IPS-18c (cell line): ENCODE data around the gene ECM1.
A peak's percentile ranks its signal among the peaks of the same experiment; 100 is the strongest.

Source experiments
- H3K4me3 ChIP-seq: 2 replicates; pipeline ENCODE4 v1.7.0; 2013; ENCODE audit warnings: low read depth, mild to moderate bottlenecking, low read length, moderate library complexity; ENCODE audit not compliant: insufficient read depth
- H3K9me3 ChIP-seq: one replicate; pipeline ENCODE4 v1.6.1; 2013; ENCODE audit warnings: mild to moderate bottlenecking, low read length, moderate library complexity; ENCODE audit not compliant: control insufficient read depth, insufficient read depth

Gene ECM1

GRCh38 chr1:150534002-150534401, 26.1 kb downstream of the ECM1 start:
- Histone ChIP-seq H3K4me3 (no peak overlapping the region), H3K9me3 (no peaks in the 10 kb centered on the region)

- Histone ChIP-seq H3K9me3 (no peaks in the 10 kb centered on the region), H3K4me3 (no peak overlapping the region)
These were observed 27.8 kb downstream of the ECM1 start for GRCh38 chr1:150535511-150536287.

DNA sequence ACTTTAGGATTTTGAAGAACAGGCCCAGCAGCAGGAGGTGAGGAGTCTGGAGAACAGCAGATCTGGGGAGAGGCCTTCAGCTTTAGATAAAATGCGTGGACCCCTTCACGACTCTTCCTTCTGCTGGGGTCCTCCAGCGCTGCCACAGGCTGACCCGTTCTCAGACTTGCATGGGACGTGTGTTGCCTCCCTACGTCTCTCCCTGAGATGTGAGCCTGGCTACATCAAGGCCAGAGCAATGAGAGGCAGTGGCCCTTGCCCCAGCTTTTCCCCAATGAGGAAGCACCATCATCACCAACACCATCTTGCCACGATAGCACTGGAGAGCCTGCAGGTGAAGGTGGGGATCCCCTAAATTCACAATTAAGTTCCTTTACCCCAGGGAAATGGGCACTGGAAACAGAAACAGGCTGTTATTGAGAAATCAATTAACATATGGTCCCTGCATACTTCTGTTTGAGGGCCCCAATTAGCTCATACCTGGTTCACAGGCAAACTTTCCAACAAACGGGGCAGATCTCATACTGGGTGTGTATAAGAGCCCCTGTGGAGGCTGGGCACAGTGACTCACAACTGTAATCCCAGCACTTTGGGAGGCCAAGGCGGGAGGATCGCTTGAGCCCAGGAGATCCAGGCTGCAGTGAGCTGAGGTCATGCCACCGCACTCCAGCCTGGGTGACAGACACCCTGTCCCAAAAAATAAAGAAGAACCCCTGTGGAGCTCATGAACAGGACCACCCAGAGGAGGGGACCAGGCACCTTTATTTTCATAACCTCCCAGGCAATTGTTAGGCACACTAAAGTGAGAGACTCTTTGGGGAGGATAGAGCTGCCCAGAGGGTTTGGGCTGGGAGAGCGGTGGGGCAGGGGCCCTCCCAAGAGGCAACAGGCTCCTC, 29.2 kb downstream of the ECM1 start:
- Histone ChIP-seq H3K4me3 (no peak overlapping the region), H3K9me3 (no peaks in the 10 kb centered on the region)

DNA sequence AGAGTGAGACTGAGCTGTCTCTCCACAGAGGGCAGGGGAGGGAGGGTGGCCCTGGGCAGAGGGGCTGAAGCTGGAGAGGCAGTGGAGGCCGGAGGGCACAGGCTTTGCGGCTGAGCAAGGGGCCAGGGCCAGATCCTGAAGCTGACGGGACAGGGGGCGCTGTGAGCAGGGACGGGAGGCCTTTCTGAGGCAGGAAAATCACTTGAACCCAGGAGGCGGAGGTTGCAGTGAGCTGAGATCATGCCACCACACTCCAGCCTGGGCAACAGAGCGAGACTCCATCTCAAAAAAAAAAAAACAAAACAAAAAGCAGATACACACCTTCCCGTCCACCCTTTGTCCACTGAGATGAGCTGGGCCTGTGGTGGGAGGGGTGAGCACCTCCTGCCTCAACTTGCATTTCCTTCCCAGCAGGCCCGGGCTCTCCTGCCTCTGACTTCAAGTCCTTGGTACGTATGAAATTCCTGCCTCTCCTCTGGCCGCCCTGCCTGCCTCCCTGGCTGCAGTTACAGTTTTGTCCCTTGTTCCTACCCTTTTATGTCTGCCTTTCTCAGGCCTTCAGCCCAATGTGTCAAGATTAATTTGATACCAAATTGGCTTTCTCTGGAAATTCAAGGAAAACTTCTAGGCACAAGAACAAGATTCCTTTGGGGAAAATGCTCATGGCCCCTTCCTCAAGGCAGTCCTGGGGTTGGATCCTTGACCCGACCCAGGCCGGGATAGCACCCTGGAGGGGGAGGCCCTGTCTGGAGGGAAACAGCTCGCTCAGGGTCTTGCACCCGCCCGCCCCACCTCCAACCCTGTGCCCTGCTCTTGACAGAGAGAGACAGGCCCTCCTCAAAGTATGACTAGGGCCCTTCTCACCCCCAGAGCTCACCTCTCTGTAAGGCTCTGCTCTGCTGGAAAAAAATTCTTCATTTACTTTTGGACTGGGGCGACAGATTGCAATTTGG, 30.1 kb downstream of the ECM1 start:
- no peaks in the 10 kb centered on the region for H3K9me3 ChIP-seq

DNA sequence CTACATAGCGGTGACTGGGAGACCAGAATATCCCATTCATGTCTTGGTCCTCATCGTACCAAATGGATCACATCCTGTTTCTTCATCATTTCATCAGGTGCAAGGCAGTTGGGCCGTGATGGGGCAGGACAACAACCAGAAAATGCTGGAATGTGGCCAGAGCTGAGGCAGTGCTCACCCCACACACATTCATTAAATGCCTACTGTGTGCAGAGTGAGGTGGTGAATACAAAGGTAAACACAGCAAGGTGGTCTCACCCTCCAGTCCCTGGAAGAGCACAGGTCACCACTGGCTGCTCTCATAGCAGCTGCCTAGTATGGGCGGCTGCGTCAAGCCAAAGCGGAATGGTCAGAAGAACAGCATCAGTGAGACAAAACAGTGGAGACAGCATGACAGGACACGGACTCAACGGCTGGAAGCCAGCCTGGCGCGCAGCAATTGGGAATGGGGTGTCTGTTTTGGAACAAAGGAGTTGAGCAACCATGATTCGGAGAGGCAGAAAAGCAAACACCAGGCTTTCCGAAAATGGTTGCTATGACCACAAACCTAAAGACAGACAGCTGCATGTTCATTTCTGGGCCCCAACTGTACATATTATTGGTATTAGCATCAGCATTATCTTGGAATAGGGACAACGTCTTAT, 35.7 kb downstream of the ECM1 start:
- Histone ChIP-seq H3K9me3 (no peaks in the 10 kb centered on the region), H3K4me3 (no peak overlapping the region)

More for the DNA sequence above, 30.1 kb downstream of the ECM1 start:
- no peak overlapping the region for H3K4me3 ChIP-seq

DNA sequence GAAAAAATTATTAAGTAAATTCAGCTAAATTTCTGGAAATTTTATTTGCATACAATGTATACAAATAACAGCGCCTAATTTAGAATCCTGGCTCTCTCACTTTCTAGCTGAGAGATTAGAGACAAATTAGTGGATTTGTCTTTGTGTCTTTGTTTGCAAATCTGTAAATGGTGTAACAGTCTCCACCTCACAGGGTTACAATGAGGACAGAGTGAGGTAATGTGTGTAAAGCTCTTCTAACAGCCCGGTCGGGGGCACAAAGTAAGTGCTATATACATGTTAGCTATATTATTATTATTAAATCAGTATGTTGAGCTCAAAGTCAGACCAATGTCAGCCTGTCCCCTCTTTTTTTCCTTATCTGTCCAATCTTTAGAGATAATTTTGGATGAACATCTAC, 36.3 kb downstream of the ECM1 start:
- Histone ChIP-seq H3K4me3 (no peak overlapping the region), H3K9me3 (no peaks in the 10 kb centered on the region)

- Histone ChIP-seq H3K4me3 (no peak overlapping the region), H3K9me3 (no peaks in the 10 kb centered on the region)
These were observed 37.6 kb downstream of the ECM1 start for GRCh38 chr1:150545486-150546032.

DNA sequence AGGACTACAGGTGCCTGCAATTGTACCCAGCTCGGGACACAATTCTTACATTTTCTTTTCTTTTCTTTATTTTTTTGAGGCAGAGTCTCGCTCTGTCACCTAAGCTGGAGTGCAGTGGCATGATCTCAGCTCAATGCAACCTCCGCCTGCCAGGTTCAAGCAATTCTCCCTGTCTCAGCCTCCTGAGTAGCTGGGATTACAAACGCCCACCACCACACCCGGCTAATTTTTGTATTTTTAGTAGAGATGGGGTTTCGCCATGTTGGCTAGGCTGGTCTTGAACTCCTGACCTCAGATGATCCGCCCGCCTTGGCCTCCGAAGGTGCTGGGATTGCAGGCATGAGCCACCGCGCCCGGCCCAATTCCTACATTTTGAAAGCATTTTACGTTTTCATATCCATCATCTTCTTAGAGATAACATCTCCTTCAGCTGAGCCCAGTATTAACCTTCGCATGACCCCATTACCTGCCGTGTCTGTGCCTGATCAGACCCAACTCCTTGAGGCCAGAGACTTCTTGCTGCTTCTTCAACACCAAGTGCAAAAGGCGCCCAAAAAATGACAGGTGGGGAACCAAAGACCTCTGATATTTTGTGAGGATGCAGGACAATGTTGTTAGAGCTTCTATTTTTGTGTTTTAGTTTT, 38.5 kb downstream of the ECM1 start:
- Histone ChIP-seq H3K4me3 (no peak overlapping the region), H3K9me3 (no peaks in the 10 kb centered on the region)

DNA sequence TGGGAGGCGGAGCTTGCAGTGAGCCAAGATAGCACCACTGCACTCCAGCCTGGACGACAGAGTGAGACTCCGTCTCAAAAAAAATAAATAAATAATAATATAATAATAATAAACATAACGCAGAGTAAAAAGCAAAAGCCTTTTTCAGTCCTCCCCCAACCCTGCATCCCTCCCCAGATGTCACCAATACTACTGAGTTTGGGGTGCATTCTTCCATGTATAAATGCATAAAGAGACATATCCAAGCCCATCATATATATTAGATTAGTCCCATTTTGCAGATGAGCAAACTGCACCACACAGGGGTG, 40.4 kb downstream of the ECM1 start:
- H3K4me3 ChIP-seq: peak overlapping the region; percentile 68
- no peaks in the 10 kb centered on the region for H3K9me3 ChIP-seq

GRCh38 chr1:150548632-150549495, 41.0 kb downstream of the ECM1 start, which contains the start of gene ADAMTSL4:
TSS of gene ADAMTSL4 (plus strand) at chr1:150549408. CDS start at chr1:150552289, 2,881 bp downstream.
- peak within 1 kb of the TSS; percentile 68 for H3K4me3 ChIP-seq
- H3K9me3 ChIP-seq: no peaks in the 10 kb centered on the region

- no peaks in the 10 kb centered on the region for H3K9me3 ChIP-seq
- H3K4me3 ChIP-seq: peak overlapping the region; percentile 43; the same call in 1 of the 2 replicates
These were observed 41.8 kb downstream of the ECM1 start for GRCh38 chr1:150549496-150550221.

GRCh38 chr1:150550222-150551050, 42.5 kb downstream of the ECM1 start:
- H3K4me3 ChIP-seq: no peak overlapping the region

DNA sequence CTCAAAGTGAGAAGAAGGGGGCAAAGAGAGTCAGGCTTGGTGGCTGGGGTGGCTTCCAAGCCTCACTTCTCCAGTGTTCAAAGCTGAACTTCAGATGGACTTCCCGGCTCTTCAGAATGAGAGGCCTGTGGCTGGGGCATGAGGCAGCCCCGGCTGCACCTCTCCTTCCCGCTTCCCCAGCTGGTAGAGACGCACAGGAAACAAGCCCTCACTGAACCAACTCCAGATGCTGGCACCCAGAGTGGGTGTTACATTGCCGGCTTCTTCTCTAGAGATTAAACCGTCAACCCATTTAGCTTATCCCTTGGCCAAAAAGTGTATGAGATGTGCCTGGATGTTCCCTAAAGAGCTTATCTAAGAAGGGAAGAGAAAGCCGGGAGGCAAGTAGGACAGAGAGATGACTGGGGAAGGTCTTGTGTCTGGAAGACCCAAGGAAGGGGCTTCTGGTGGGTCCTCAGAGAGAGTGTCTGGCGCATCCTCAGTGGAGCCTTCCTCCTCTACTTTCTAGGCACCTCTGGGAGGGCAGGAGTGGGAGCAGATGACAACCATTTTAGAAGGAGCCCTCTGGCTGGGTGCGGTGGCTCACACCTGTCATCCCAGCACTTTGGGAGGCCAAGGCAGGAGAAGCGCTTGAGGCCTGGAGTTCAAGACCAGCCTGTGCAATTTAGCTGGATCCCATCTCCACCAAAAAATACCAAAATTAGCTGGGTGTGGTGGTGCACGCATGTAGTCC, 43.3 kb downstream of the ECM1 start:
- no peak overlapping the region for H3K4me3 ChIP-seq
- no peaks in the 10 kb centered on the region for H3K9me3 ChIP-seq

More at GRCh38 chr1:150550222-150551050, 42.5 kb downstream of the ECM1 start:
- no peaks in the 10 kb centered on the region for H3K9me3 ChIP-seq
